HFFc6 (cell line): ENCODE measurements around the gene STH. TPM values are rescaled to one million over a fixed set of nuclear protein-coding genes. Genes with fewer than 3 reads are reported as not detected.

Source experiments
- DNase-seq: peaks from one replicate; pipeline ENCODE4 v3.0.0-alpha.2; 2018
- H3K27ac Mint-ChIP-seq: 2 replicates; pipeline ENCODE4 v1.8.0; 2020; ENCODE audit warnings: mild to moderate bottlenecking, mixed read lengths
- H3K27me3 Mint-ChIP-seq: 2 replicates; pipeline ENCODE4 v1.8.0; 2021; ENCODE audit warnings: mild to moderate bottlenecking, moderate library complexity, mixed read lengths; ENCODE audit not compliant: insufficient read depth
- H3K36me3 Mint-ChIP-seq: 2 replicates; pipeline ENCODE4 v1.8.0; 2021; ENCODE audit warnings: low read depth, mixed read lengths
- H3K4me1 Mint-ChIP-seq: 2 replicates; pipeline ENCODE4 v1.8.0; 2020; ENCODE audit warnings: low read depth, mixed read lengths
- H3K4me3 Mint-ChIP-seq: 2 replicates; pipeline ENCODE4 v1.8.0; 2020; ENCODE audit warnings: mild to moderate bottlenecking, moderate library complexity, mixed read lengths
- H3K9me3 Mint-ChIP-seq: 2 replicates; pipeline ENCODE4 v1.8.0; 2020; ENCODE audit warnings: mild to moderate bottlenecking, mixed read lengths
- CTCF ChIP-seq: fragments of 200-600 bp; sonication (generic); IDR thresholded peaks from 2 replicates; pipeline ENCODE4 v1.5.0; 2021; ENCODE audit warnings: antibody characterized with exemption, mild to moderate bottlenecking
- total RNA-seq, 6 experiments: library from RNA; stranded (reverse); fragmentation: NEBNext Ultra II Directional; extraction: Animal tissue kit (Norgen Biotek cat#: 25700); gene quantifications; 2 replicates in 1 of 6; 3 replicates in 5 of 6; pipeline ENCODE4 v1.2.3, GENCODE V29; 2021

The STH gene
- total RNA-seq, 6 experiments from 2014 or later, result not detected

GRCh38 chr17:46027048-46027975 lies 28.3 kb downstream of the STH start:
- Mint-ChIP-seq H3K4me3 (no peak overlapping the region), H3K27me3 (peaks cover 6% of the 10 kb centered on the region)
- no peak for TF ChIP-seq CTCF

GRCh38 chr17:46027976-46028325 lies 28.9 kb downstream of the STH start:
- Mint-ChIP-seq H3K4me3 (no peak overlapping the region), H3K27ac (peak overlapping the region; percentile 18; the same call in 1 of the 2 replicates), H3K4me1 (no peaks in the 10 kb centered on the region), H3K27me3 (peaks cover 6% of the 10 kb centered on the region), H3K9me3 (no peaks in the 10 kb centered on the region), H3K36me3 (peaks cover 32% of the 10 kb centered on the region)
- no peak for DNase-seq
- TF ChIP-seq CTCF, result no peak

More at GRCh38 chr17:46027048-46027975, 28.3 kb downstream of the STH start:
- DNase-seq, result no peak
- Mint-ChIP-seq H3K4me1 (no peaks in the 10 kb centered on the region), H3K27ac (0 out of 2 replicates have a peak overlapping the region, but pooled peaks have one; percentile 2), H3K36me3 (peaks cover 31% of the 10 kb centered on the region), H3K9me3 (no peaks in the 10 kb centered on the region)

- Mint-ChIP-seq H3K4me3 (no peak overlapping the region), H3K27me3 (peaks cover 6% of the 10 kb centered on the region), H3K36me3 (peaks cover 36% of the 10 kb centered on the region), H3K9me3 (no peaks in the 10 kb centered on the region), H3K27ac (peak overlapping the region; percentile 18; the same call in 1 of the 2 replicates), H3K4me1 (no peaks in the 10 kb centered on the region)
- TF ChIP-seq CTCF, result no peak
- no peak for DNase-seq
Measured at GRCh38 chr17:46028374-46028773, 29.3 kb downstream of the STH start.

GRCh38 chr17:46028981-46029565 lies 30.0 kb downstream of the STH start:
- TF ChIP-seq CTCF, result no peak
- Mint-ChIP-seq H3K4me3 (no peak overlapping the region), H3K27me3 (peaks cover 5% of the 10 kb centered on the region), H3K36me3 (peaks cover 40% of the 10 kb centered on the region), H3K4me1 (no peaks in the 10 kb centered on the region), H3K27ac (no peak overlapping the region), H3K9me3 (no peaks in the 10 kb centered on the region)
- DNase-seq, result no peak

- Mint-ChIP-seq H3K36me3 (peaks cover 45% of the 10 kb centered on the region), H3K27ac (no peak overlapping the region), H3K4me1 (no peaks in the 10 kb centered on the region), H3K27me3 (peaks cover 4% of the 10 kb centered on the region), H3K9me3 (no peaks in the 10 kb centered on the region), H3K4me3 (no peak overlapping the region)
- no peak for TF ChIP-seq CTCF
- no peak for DNase-seq
Measured at GRCh38 chr17:46029627-46030026, 30.6 kb downstream of the STH start.
